Amygdala (tissue), 56 donors: Measurements from ENCODE around the gene MYCN.
"Not testable (repeated sequence)": the region's sequence is repeated elsewhere in the genome, so short reads cannot be mapped to it uniquely, and the experiment has no call there.

ENCODE experiments used
- DNase-seq, 56 donors: peaks; one replicate each; lab custom pipeline; 2025; lab: John Stamatoyannopoulos, UW

MYCN gene

DNA sequence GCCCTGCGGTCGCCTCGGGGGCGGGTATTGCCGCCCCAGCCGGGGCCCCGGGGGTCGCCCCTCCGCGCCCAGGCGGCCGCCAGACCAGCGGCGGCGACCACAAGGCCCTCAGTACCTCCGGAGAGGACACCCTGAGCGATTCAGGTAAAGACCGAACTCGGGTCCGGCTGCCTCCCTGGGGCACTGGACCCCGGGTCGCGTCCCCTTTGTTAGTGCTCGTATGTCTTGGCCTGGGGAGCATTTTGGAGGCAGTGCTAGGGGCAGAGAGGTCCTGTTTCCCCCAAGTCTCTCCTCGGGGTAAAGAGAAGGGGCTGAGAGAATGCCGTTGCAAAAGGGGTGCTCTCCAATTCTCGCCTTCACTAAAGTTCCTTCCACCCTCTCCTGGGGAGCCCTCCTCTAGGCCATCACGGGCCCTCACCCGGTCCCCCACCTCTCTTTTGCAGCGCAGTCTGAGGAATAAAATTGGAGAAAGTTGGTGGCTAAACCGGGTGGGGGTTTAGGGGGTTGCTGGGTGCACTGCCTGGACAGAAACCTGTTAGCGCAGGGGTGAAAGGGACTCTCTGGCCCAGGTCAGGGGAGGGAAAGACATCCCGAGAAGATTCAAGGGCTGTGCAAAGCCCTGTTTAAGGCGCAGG is 2.5 kb downstream of the MYCN start:
- peak in 9 of 56 donors; percentile 14 to 44 (median 35) for DNase-seq

DNA sequence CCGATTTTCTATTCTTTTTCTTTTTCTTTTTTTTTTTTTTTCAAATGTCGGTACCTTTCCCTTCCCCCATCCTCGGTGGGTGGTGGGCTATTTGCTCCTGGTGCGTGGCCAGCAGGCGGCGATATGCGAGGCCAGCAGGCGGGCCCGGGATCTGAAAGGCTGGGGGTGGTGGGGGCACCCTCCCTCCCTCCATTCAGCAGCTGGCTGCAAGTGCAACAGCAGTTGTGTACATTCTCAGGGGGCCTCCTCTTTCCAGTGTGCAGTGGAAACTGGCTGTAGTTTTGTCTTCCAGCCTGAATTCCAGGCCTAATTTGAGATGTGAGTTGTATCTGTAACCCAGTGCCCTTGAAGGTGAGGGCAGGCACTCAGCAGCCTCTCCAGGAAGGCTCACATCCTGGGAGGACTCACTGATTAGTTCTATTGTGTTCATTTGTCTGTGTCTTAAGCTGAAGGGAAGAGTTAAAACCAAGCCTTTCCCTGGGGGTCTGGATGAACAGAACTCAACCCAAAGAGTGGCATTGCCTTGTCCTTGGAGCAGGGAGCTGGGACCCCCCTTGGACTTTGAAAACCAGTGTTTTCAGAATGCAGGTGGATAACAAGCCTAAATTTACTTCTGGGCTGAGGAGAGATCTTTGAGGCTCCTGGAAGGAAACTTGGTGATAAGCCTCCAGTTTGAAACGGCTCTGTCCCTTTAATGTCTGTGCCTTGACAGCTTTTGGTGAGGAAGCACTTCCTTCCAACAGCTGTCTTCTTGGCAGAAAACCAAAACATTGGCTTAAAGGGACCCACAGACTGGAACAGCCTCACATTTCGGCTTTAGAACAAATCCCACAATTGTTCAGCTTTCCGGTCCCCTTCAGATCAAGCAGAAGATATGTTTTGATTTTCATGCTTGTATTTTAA is 3.3 kb downstream of the MYCN start:
- peak in 53 of 56 donors; percentile 11 to 85 (median 50) for DNase-seq

GRCh38 chr2:15944325-15945017 is 4.1 kb downstream of the MYCN start:
- no peak for DNase-seq

DNA sequence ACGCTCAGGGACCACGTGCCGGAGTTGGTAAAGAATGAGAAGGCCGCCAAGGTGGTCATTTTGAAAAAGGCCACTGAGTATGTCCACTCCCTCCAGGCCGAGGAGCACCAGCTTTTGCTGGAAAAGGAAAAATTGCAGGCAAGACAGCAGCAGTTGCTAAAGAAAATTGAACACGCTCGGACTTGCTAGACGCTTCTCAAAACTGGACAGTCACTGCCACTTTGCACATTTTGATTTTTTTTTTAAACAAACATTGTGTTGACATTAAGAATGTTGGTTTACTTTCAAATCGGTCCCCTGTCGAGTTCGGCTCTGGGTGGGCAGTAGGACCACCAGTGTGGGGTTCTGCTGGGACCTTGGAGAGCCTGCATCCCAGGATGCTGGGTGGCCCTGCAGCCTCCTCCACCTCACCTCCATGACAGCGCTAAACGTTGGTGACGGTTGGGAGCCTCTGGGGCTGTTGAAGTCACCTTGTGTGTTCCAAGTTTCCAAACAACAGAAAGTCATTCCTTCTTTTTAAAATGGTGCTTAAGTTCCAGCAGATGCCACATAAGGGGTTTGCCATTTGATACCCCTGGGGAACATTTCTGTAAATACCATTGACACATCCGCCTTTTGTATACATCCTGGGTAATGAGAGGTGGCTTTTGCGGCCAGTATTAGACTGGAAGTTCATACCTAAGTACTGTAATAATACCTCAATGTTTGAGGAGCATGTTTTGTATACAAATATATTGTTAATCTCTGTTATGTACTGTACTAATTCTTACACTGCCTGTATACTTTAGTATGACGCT is 5.8 kb downstream of the MYCN start:
- no peak for DNase-seq

GRCh38 chr2:15946983-15947382 is 6.6 kb downstream of the MYCN start:
- no peak for DNase-seq

DNA sequence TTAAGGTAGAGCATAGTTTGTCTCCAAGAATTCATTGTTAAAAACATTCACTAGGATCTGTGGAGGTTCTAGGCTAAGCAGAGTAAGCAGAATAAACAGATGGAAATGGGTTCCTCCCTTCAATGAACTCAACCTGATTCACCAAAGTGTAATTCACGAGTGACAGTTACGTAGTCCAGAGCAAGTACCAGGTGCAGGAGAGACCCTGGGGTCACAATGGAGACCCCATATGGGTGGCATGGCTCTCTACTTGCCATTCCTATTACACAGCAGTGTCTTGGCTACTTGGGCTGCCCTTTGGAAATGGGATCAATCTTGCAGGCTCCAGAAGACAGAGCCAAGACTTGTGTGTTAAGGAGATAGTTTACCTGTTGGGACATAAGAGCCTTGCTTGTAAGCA is 7.1 kb downstream of the MYCN start:
- no peak for DNase-seq

GRCh38 chr2:15948704-15948957 is 8.3 kb downstream of the MYCN start:
- no peak for DNase-seq

GRCh38 chr2:15949126-15949525 is 8.8 kb downstream of the MYCN start:
- DNase-seq = no peak

- DNase-seq = no peak
These were observed 9.2 kb downstream of the MYCN start for GRCh38 chr2:15949551-15949950.

DNA sequence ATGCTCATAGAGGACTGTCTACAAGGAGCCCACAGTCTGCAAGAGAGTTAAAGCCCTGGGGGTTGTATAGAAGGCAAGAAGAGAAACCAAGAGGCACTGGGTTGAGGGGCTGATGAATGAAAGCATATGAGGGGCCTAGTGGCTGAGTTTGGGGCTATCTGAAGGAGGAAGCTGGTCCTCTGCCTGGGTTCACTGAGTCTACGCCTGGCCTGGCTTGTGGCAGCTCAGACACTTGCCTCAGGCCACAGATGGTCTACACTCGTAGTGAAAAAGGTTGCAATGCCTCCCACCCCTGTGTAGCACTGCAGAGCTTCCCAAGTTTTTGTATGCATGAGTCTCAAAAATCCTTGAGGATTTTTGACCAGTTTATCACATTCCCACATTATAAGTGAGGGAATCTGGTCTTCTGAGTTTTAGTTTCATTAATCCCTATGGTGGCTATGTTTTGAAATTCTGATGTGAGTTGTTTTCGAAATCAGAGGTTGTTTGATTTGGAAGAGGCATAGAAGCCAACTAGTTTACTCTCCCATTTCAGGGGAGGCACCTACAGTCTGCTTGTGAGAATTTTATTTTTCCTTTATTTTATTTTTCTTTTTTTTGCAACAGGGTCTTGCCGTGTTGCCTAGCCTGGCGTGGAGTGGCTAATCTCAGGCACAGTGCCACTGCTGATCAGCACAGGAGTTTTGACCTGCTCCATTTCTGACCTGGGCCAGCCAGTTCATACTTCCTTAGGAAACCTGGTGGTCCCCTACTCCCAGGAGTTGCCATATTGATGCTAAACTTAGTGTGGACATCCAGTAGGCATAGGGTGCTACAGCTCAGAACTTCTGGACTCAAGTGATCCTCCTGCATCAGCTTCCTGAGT is 10.0 kb downstream of the MYCN start:
- DNase-seq = no peak

- DNase-seq = not testable (repeated sequence)
These were observed 11.6 kb downstream of the MYCN start for GRCh38 chr2:15951936-15952335.

- DNase-seq = no peak
These were observed 12.2 kb downstream of the MYCN start for GRCh38 chr2:15952451-15953146.

DNA sequence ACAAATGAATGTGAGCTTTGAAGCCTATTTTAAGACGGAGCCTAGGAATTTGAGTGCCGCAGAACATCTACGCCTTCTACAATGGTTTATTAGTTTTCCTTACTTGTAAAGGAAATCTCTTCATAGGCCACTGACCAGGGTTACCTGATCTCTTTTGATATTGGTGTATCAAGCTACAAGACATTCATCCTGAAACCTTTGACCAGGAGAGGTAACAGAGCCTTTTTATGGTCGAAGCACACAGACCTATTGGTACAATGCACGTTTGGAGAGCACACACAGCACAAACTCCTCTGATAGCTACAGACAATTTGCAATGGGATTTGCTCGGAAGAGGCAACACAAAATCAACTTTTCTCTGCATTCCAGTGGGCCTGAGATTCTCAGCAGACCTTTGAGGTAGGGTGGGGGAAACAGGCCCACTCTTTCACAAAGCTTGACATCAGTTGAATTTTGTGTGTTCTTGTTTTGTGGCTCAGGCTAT is 12.8 kb downstream of the MYCN start:
- DNase-seq = no peak

GRCh38 chr2:15953891-15954680 is 13.7 kb downstream of the MYCN start:
- no peak for DNase-seq

GRCh38 chr2:15954761-15955160 is 14.4 kb downstream of the MYCN start:
- no peak for DNase-seq

GRCh38 chr2:15955232-15955988 is 15.1 kb downstream of the MYCN start:
- no peak for DNase-seq

GRCh38 chr2:15956230-15956629 is 15.9 kb downstream of the MYCN start:
- peak in 1 of 56 donors; percentile 7 for DNase-seq
